H1 (cell line): ENCODE results near the gene PLA2R1. TPM values are rescaled to one million over a fixed set of nuclear protein-coding genes. Genes with fewer than 3 reads are reported as not detected.

Source experiments
- CREB1 ChIP-seq: IDR thresholded peaks from 2 replicates; pipeline ENCODE4 v1.6.1; 2012; ENCODE audit warnings: inconsistent platforms
- TCF12 ChIP-seq: IDR thresholded peaks from 2 replicates; pipeline ENCODE4 v1.6.1; 2011; ENCODE audit warnings: low read depth, mild to moderate bottlenecking, low read length
- polyA plus RNA-seq, 7 experiments: library from polyadenylated mRNA; depleted of rRNA in 3 of 7; stranded (reverse) in 5 of 7; unstranded in 2 of 7; fragments of >200 nt in 5 of 7; fragments of 200-250 nt in 2 of 7; gene quantifications; 1 replicate in 5 of 7; 2 replicates in 1 of 7; 4 replicates in 1 of 7; pipeline versions ENCODE4 v1.2.1 to v1.2.3, GENCODE V29; 2011 to 2013; ENCODE audit warnings: missing spikeins in 2 of 7, mixed read lengths in 2 of 7
- total RNA-seq: library from RNA; stranded (reverse); fragmentation: NEBNext Ultra II Directional; extraction: Animal tissue kit (Norgen Biotek cat#: 25700); gene quantifications from 2 replicates; pipeline ENCODE4 v1.2.1, GENCODE V29; 2021
- TF ChIP-seq, protein P1 (sequence below): fragments of 300-600 bp; sonication (generic); IDR thresholded peaks from 2 replicates; pipeline ENCODE4 v1.7.1; 2012; ENCODE audit warnings: low read length, moderate library complexity, mild to moderate bottlenecking, inconsistent platforms; ENCODE audit not compliant: insufficient replicate concordance

The PLA2R1 gene
- total and polyA plus RNA-seq, 2 of the 8 experiments (the other 6 are each of a cell fraction or from before 2014, with no cell fraction given), result 0.65 to 1.5 TPM

DNA sequence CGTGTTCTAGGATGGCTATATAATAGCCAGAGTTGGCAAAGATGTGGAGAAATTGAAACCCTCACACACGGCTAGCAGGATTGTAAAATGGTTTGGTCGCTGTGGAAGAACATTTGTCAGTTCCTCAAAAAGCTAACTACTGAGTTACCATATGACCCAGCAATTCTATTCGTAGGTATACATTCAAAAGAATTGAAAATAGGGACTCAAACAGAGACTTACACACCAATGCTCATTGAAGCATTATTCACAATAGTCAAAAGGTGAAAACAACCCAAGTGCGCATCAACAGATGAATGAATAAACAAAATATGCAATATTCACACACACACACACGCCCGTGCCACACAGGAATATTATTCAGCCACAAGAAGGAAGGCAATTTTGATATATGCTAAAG lies 98.7 kb downstream of the PLA2R1 start (continued):
- TF ChIP-seq, protein P1, sequence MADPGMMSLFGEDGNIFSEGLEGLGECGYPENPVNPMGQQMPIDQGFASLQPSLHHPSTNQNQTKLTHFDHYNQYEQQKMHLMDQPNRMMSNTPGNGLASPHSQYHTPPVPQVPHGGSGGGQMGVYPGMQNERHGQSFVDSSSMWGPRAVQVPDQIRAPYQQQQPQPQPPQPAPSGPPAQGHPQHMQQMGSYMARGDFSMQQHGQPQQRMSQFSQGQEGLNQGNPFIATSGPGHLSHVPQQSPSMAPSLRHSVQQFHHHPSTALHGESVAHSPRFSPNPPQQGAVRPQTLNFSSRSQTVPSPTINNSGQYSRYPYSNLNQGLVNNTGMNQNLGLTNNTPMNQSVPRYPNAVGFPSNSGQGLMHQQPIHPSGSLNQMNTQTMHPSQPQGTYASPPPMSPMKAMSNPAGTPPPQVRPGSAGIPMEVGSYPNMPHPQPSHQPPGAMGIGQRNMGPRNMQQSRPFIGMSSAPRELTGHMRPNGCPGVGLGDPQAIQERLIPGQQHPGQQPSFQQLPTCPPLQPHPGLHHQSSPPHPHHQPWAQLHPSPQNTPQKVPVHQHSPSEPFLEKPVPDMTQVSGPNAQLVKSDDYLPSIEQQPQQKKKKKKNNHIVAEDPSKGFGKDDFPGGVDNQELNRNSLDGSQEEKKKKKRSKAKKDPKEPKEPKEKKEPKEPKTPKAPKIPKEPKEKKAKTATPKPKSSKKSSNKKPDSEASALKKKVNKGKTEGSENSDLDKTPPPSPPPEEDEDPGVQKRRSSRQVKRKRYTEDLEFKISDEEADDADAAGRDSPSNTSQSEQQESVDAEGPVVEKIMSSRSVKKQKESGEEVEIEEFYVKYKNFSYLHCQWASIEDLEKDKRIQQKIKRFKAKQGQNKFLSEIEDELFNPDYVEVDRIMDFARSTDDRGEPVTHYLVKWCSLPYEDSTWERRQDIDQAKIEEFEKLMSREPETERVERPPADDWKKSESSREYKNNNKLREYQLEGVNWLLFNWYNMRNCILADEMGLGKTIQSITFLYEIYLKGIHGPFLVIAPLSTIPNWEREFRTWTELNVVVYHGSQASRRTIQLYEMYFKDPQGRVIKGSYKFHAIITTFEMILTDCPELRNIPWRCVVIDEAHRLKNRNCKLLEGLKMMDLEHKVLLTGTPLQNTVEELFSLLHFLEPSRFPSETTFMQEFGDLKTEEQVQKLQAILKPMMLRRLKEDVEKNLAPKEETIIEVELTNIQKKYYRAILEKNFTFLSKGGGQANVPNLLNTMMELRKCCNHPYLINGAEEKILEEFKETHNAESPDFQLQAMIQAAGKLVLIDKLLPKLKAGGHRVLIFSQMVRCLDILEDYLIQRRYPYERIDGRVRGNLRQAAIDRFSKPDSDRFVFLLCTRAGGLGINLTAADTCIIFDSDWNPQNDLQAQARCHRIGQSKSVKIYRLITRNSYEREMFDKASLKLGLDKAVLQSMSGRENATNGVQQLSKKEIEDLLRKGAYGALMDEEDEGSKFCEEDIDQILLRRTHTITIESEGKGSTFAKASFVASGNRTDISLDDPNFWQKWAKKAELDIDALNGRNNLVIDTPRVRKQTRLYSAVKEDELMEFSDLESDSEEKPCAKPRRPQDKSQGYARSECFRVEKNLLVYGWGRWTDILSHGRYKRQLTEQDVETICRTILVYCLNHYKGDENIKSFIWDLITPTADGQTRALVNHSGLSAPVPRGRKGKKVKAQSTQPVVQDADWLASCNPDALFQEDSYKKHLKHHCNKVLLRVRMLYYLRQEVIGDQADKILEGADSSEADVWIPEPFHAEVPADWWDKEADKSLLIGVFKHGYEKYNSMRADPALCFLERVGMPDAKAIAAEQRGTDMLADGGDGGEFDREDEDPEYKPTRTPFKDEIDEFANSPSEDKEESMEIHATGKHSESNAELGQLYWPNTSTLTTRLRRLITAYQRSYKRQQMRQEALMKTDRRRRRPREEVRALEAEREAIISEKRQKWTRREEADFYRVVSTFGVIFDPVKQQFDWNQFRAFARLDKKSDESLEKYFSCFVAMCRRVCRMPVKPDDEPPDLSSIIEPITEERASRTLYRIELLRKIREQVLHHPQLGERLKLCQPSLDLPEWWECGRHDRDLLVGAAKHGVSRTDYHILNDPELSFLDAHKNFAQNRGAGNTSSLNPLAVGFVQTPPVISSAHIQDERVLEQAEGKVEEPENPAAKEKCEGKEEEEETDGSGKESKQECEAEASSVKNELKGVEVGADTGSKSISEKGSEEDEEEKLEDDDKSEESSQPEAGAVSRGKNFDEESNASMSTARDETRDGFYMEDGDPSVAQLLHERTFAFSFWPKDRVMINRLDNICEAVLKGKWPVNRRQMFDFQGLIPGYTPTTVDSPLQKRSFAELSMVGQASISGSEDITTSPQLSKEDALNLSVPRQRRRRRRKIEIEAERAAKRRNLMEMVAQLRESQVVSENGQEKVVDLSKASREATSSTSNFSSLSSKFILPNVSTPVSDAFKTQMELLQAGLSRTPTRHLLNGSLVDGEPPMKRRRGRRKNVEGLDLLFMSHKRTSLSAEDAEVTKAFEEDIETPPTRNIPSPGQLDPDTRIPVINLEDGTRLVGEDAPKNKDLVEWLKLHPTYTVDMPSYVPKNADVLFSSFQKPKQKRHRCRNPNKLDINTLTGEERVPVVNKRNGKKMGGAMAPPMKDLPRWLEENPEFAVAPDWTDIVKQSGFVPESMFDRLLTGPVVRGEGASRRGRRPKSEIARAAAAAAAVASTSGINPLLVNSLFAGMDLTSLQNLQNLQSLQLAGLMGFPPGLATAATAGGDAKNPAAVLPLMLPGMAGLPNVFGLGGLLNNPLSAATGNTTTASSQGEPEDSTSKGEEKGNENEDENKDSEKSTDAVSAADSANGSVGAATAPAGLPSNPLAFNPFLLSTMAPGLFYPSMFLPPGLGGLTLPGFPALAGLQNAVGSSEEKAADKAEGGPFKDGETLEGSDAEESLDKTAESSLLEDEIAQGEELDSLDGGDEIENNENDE, result no peak
- no peak for TF ChIP-seq TCF12
- TF ChIP-seq CREB1, result no peak
